Esophagus (tissue), 2 donors: Measurements from ENCODE around the gene NEO1. TPM values are rescaled to one million over a fixed set of nuclear protein-coding genes. Genes with fewer than 3 reads are reported as not detected.

ENCODE experiments used
- H3K27ac ChIP-seq, 2 donors: one replicate each; pipeline ENCODE4 v1.5.1; 2013; ENCODE audit warnings: low read depth in 2 of 2, mild to moderate bottlenecking in 2 of 2, inconsistent platforms in 1 of 2, low read length in 1 of 2, moderate library complexity in 1 of 2
- H3K27me3 ChIP-seq, 2 donors: one replicate each; pipeline ENCODE4 v1.6.1; 2013; ENCODE audit warnings: low read length in 2 of 2, control low read depth in 1 of 2, mild to moderate bottlenecking in 1 of 2; ENCODE audit not compliant: insufficient read depth in 2 of 2, control insufficient read depth in 1 of 2
- H3K36me3 ChIP-seq, 2 donors: one replicate each; pipeline ENCODE4 v1.6.1; 2013; ENCODE audit warnings: low read length in 1 of 2; ENCODE audit not compliant: control insufficient read depth in 2 of 2, insufficient read depth in 2 of 2
- H3K4me1 ChIP-seq, 2 donors: one replicate each; pipeline ENCODE4 v1.6.1; 2013; ENCODE audit warnings: low read length in 1 of 2; ENCODE audit not compliant: control insufficient read depth in 2 of 2, insufficient read depth in 2 of 2
- H3K4me3 ChIP-seq, 2 donors: one replicate each; pipeline ENCODE4 v1.5.1; 2013; ENCODE audit warnings: low read length in 2 of 2, mild to moderate bottlenecking in 2 of 2, low read depth in 1 of 2, moderate library complexity in 1 of 2
- H3K9me3 ChIP-seq, 2 donors: one replicate each; pipeline ENCODE4 v1.6.1; 2013; ENCODE audit warnings: mild to moderate bottlenecking in 2 of 2, low read depth in 1 of 2, low read length in 1 of 2, moderate library complexity in 1 of 2; ENCODE audit not compliant: control insufficient read depth in 2 of 2, insufficient read depth in 1 of 2
- WGBS, 2 donors: extraction: QIAGEN DNeasy Blood & Tissue Kit; methylation state at CpG; one replicate each; pipeline ENCODE4 v1.1.7; 2013; 5-methylcytosine and 5-hydroxymethylcytosine counted together
- polyA plus RNA-seq, 2 donors: library from polyadenylated mRNA; stranded (reverse); fragments of 200-250 nt; gene quantifications; one replicate each; pipeline ENCODE4 v1.2.3, GENCODE V29; 2013
- donor health status: healthy with polysubstance abuse.
- donor health status: Bipolar disorder and iron deficiency.

The NEO1 gene
- polyA plus RNA-seq, 2 donors = 5.7 to 7.3 TPM

GRCh38 chr15:73345658-73346057 lies 293.4 kb downstream of the NEO1 start:
- Histone ChIP-seq H3K27ac (no peak overlapping the region), H3K4me3 (no peak overlapping the region), H3K27me3 (no peaks in the 10 kb centered on the region), H3K9me3 (peaks cover 0 to 6% of the 10 kb centered on the region in 2 donors), H3K36me3 (no peaks in the 10 kb centered on the region), H3K4me1 (no peaks in the 10 kb centered on the region)
- WGBS, 2 donors = 81 to 83% methylated on average over 7 of the region's 7 CpGs

- Histone ChIP-seq H3K27ac (no peak overlapping the region), H3K4me3 (no peak overlapping the region), H3K27me3 (no peaks in the 10 kb centered on the region), H3K9me3 (peaks cover 0 to 6% of the 10 kb centered on the region in 2 donors), H3K4me1 (no peaks in the 10 kb centered on the region), H3K36me3 (no peaks in the 10 kb centered on the region)
- WGBS, 2 donors = 21 to 26% methylated on average over 9 of the region's 9 CpGs
Measured at GRCh38 chr15:73346735-73347312, 294.6 kb downstream of the NEO1 start.

- Histone ChIP-seq H3K27me3 (no peaks in the 10 kb centered on the region), H3K4me1 (no peaks in the 10 kb centered on the region), H3K36me3 (no peaks in the 10 kb centered on the region), H3K9me3 (no peaks in the 10 kb centered on the region), H3K4me3 (no peak overlapping the region), H3K27ac (no peak overlapping the region)
Measured at GRCh38 chr15:73349191-73349590, 296.9 kb downstream of the NEO1 start.

GRCh38 chr15:73352082-73352481 lies 299.8 kb downstream of the NEO1 start:
- Histone ChIP-seq H3K27me3 (no peaks in the 10 kb centered on the region), H3K27ac (no peak overlapping the region), H3K4me1 (no peaks in the 10 kb centered on the region), H3K36me3 (no peaks in the 10 kb centered on the region), H3K4me3 (no peak overlapping the region), H3K9me3 (no peaks in the 10 kb centered on the region)
- WGBS, 2 donors = 76% methylated on average over 10 of the region's 10 CpGs

- H3K4me3 ChIP-seq = no peak overlapping the region
- WGBS, 2 donors = 48 to 54% methylated on average over 3 of the region's 3 CpGs
- no peaks in the 10 kb centered on the region for H3K9me3 ChIP-seq
- H3K27ac ChIP-seq = no peak overlapping the region
- H3K27me3 ChIP-seq = no peaks in the 10 kb centered on the region
- no peaks in the 10 kb centered on the region for H3K36me3 ChIP-seq
- H3K4me1 ChIP-seq = no peaks in the 10 kb centered on the region
Measured at GRCh38 chr15:73353734-73354133, 301.5 kb downstream of the NEO1 start.

GRCh38 chr15:73354241-73354640 lies 302.0 kb downstream of the NEO1 start:
- Histone ChIP-seq H3K4me3 (no peak overlapping the region), H3K9me3 (no peaks in the 10 kb centered on the region), H3K4me1 (no peaks in the 10 kb centered on the region), H3K27me3 (no peaks in the 10 kb centered on the region), H3K36me3 (no peaks in the 10 kb centered on the region), H3K27ac (no peak overlapping the region)
- 72 to 79% methylated on average over 4 of the region's 4 CpGs for WGBS, 2 donors
